Keratinocyte (primary cell): ENCODE results near the gene GPX8. TPM values are rescaled to one million over a fixed set of nuclear protein-coding genes. Genes with fewer than 3 reads are reported as not detected.

ENCODE experiments used
- DNase-seq: peaks from one replicate; pipeline ENCODE4 v3.0.0-alpha.2; 2011; ENCODE audit warnings: low read depth, missing footprints, low spot score
- FAIRE-seq: peaks from 2 replicates; lab custom pipeline; 2011; peaks lifted over from hg19 to GRCh38; lab: Jason Lieb, UNC
- H2AFZ ChIP-seq: 2 replicates; pipeline ENCODE4 v1.6.0; 2012; ENCODE audit warnings: low read length, control low read depth, inconsistent platforms; ENCODE audit not compliant: control insufficient read depth
- H3K27ac ChIP-seq: 2 replicates; pipeline ENCODE4 v1.5.1; 2011; ENCODE audit warnings: low read length; ENCODE audit not compliant: control insufficient read depth, insufficient read depth
- H3K27me3 ChIP-seq: 3 replicates; pipeline ENCODE4 v1.6.0; 2011; ENCODE audit warnings: low read length; ENCODE audit not compliant: control insufficient read depth, insufficient read depth; ENCODE audit errors: extremely low read depth
- H3K36me3 ChIP-seq, 2 experiments: 2 replicates in 1 of 2; 3 replicates in 1 of 2; pipeline ENCODE4 v1.5.1; 2011; ENCODE audit warnings: low read length in 2 of 2, mild to moderate bottlenecking in 1 of 2; ENCODE audit not compliant: control insufficient read depth in 2 of 2, insufficient read depth in 2 of 2; ENCODE audit errors: extremely low read depth in 1 of 2
- H3K4me1 ChIP-seq: 3 replicates; pipeline ENCODE4 v1.5.1; 2011; ENCODE audit warnings: low read length; ENCODE audit not compliant: control insufficient read depth, insufficient read depth; ENCODE audit errors: extremely low read depth
- H3K4me2 ChIP-seq: 3 replicates; pipeline ENCODE4 v1.6.0; 2011; ENCODE audit warnings: low read depth, low read length; ENCODE audit not compliant: control insufficient read depth, insufficient read depth; ENCODE audit errors: extremely low read depth
- H3K4me3 ChIP-seq, 3 experiments: fragments of 200-600 bp in 1 of 3; sonication (generic) in 1 of 3; 2 replicates in 2 of 3; 3 replicates in 1 of 3; pipeline ENCODE4 v1.5.1; 2011 to 2016; ENCODE audit warnings: low read length in 3 of 3, mild to moderate bottlenecking in 3 of 3, control low read depth in 2 of 3, inconsistent platforms in 1 of 3, low read depth in 1 of 3, mixed read lengths in 1 of 3, mixed run types in 1 of 3, moderate library complexity in 1 of 3; ENCODE audit not compliant: control insufficient read depth in 2 of 3, insufficient read depth in 2 of 3; ENCODE audit errors: extremely low read depth in 1 of 3
- H3K79me2 ChIP-seq: 2 replicates; pipeline ENCODE4 v1.6.0; 2012; ENCODE audit warnings: low read length; ENCODE audit not compliant: control insufficient read depth, insufficient read depth
- H3K9ac ChIP-seq: 3 replicates; pipeline ENCODE4 v1.6.0; 2011; ENCODE audit warnings: low read length; ENCODE audit not compliant: control insufficient read depth, insufficient read depth; ENCODE audit errors: extremely low read depth
- H3K9me1 ChIP-seq: 3 replicates; pipeline ENCODE4 v1.6.0; 2011; ENCODE audit warnings: low read length; ENCODE audit not compliant: control insufficient read depth, insufficient read depth; ENCODE audit errors: extremely low read depth
- H3K9me3 ChIP-seq: 2 replicates; pipeline ENCODE4 v1.5.1; 2012; ENCODE audit warnings: low read depth, low read length; ENCODE audit not compliant: control insufficient read depth
- H4K20me1 ChIP-seq: 3 replicates; pipeline ENCODE4 v1.6.0; 2011; ENCODE audit warnings: low read length; ENCODE audit not compliant: control insufficient read depth, insufficient read depth; ENCODE audit errors: extremely low read depth
- EZH2 ChIP-seq: IDR thresholded peaks from one replicate; pipeline ENCODE4 v1.6.1; 2012; ENCODE audit warnings: inconsistent platforms, mild to moderate bottlenecking, low read length, moderate library complexity
- dilution Hi-C: fragments of 300-500 bp; cut with MboI; formaldehyde crosslinking; loops from one replicate; pipeline ENCODE4 v1.7.0; 2020; ENCODE audit warnings: low sequenced_read_pairs; ENCODE audit not compliant: extremely low pct_ligation_motif_present
- polyA plus RNA-seq, 5 experiments: library from polyadenylated mRNA; depleted of rRNA in 3 of 5; stranded (reverse) in 3 of 5; stranded (forward) in 1 of 5; unstranded in 1 of 5; fragments of >200 nt; gene quantifications; 1 replicate in 1 of 5; 2 replicates in 3 of 5; 3 replicates in 1 of 5; pipeline versions ENCODE4 v1.2.1 to v1.2.3, GENCODE V29; 2011 to 2012; ENCODE audit warnings: missing spikeins in 2 of 5, low read depth in 1 of 5, low replicate concordance in 1 of 5
- small RNA-seq, 3 experiments: library from RNA; depleted of rRNA; stranded (forward); fragments of <200 nt; gene quantifications; one replicate each; pipeline ENCODE3, GENCODE V24; 2012; ENCODE audit warnings: low read depth in 3 of 3, low replicate concordance in 1 of 3; ENCODE audit not compliant: insufficient read length in 3 of 3
- TF ChIP-seq, protein P1 (sequence below), 3 experiments: IDR thresholded peaks in 1 of 3; conservative IDR thresholded peaks in 1 of 3; optimal IDR thresholded peaks in 1 of 3; 2 replicates in 2 of 3; 3 replicates in 1 of 3; pipeline versions ENCODE3 to v1.5.1; 2011; ENCODE audit warnings: low read length in 3 of 3, mild to moderate bottlenecking in 3 of 3, moderate library complexity in 2 of 3, control low read depth in 1 of 3, inconsistent platforms in 1 of 3; ENCODE audit not compliant: insufficient read depth in 2 of 3; ENCODE audit errors: extremely low read depth in 1 of 3

GPX8 gene
- polyA plus RNA-seq, 1 donor (not counting 4 experiments of a cell fraction or from before 2014, with no cell fraction given) = 40.1 TPM

DNA sequence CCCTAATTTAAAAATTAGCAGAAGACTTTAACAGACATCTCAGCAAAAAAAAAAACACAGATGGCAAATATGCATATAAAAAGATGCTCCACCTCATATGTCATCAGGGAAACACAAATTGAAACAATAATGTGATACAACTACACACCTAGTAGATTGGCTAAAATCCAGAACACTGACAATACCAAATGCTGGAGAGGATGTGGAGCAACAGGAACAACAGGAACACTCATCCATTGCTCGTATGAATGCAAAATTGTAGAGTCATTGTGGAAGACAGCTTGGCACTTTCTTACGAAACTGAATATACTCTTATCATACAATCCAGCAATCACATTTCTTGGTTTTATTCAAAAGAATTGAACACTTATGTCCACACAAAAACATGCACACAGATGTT is 45.0 kb downstream of the GPX8 start:
- Histone ChIP-seq H3K27ac (no peak overlapping the region), H3K4me1 (no peaks in the 10 kb centered on the region), H4K20me1 (no peaks in the 10 kb centered on the region), H2AFZ (no peak overlapping the region), H3K27me3 (no peaks in the 10 kb centered on the region), H3K9me3 (no peaks in the 10 kb centered on the region), H3K4me2 (no peak overlapping the region), H3K9me1 (no peaks in the 10 kb centered on the region), H3K4me3 (no peak overlapping the region), H3K36me3 (no peaks in the 10 kb centered on the region), H3K79me2 (no peaks in the 10 kb centered on the region), H3K9ac (no peak overlapping the region)
- TF ChIP-seq, protein P1, sequence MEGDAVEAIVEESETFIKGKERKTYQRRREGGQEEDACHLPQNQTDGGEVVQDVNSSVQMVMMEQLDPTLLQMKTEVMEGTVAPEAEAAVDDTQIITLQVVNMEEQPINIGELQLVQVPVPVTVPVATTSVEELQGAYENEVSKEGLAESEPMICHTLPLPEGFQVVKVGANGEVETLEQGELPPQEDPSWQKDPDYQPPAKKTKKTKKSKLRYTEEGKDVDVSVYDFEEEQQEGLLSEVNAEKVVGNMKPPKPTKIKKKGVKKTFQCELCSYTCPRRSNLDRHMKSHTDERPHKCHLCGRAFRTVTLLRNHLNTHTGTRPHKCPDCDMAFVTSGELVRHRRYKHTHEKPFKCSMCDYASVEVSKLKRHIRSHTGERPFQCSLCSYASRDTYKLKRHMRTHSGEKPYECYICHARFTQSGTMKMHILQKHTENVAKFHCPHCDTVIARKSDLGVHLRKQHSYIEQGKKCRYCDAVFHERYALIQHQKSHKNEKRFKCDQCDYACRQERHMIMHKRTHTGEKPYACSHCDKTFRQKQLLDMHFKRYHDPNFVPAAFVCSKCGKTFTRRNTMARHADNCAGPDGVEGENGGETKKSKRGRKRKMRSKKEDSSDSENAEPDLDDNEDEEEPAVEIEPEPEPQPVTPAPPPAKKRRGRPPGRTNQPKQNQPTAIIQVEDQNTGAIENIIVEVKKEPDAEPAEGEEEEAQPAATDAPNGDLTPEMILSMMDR (optimal IDR thresholded peaks at IDR 0.05 in 1 of 3, IDR thresholded peaks at IDR 0.05 in 1 of 3, conservative IDR thresholded peaks at IDR 0.05 in 1 of 3; ENCODE audit: extremely low read depth in 1 of 3, insufficient read depth in 2 of 3, low read length in 3 of 3) = no peak
- no peak for TF ChIP-seq EZH2
- no peak for DNase-seq
- dilution Hi-C loops = no loop called here
- FAIRE-seq = no peak

- Histone ChIP-seq H3K9me1 (no peaks in the 10 kb centered on the region), H3K79me2 (no peaks in the 10 kb centered on the region), H4K20me1 (no peaks in the 10 kb centered on the region), H3K4me1 (no peaks in the 10 kb centered on the region), H3K4me3 (no peak overlapping the region), H3K36me3 (no peaks in the 10 kb centered on the region), H3K4me2 (no peak overlapping the region), H3K9ac (no peak overlapping the region), H3K27me3 (no peaks in the 10 kb centered on the region), H2AFZ (no peak overlapping the region), H3K9me3 (no peaks in the 10 kb centered on the region), H3K27ac (no peak overlapping the region)
- DNase-seq (no peak), FAIRE-seq (no peak)
- TF ChIP-seq EZH2 = no peak
- TF ChIP-seq, protein P1 (optimal IDR thresholded peaks at IDR 0.05 in 1 of 3, IDR thresholded peaks at IDR 0.05 in 1 of 3, conservative IDR thresholded peaks at IDR 0.05 in 1 of 3; ENCODE audit: extremely low read depth in 1 of 3, insufficient read depth in 2 of 3, low read length in 3 of 3) = no peak
- dilution Hi-C loops = no loop called here
Measured at GRCh38 chr5:55211184-55211874, 51.4 kb downstream of the GPX8 start.

Small RNAs within 50 kb of the gene (small RNA-seq; reads per million reads assigned to genes)
- gene MIR449A = 0 to 1.0 (median 0.07) reads per million in 3 experiments
- 0 reads per million in 3 experiments for gene MIR449B
- 0 to 0.67 (median 0) reads per million in 3 experiments for gene MIR449C

Other genes with a start within 250 kb of the GPX8 start
- gene ESM1, start 174.6 kb upstream of the GPX8 start, polyA plus RNA-seq = 0.07 TPM in 1 of 3 replicates, not detected in the others
- gene GZMK, start 135.9 kb upstream of the GPX8 start, polyA plus RNA-seq = not detected in 3 replicates
- not detected in 3 replicates for gene GZMA, start 57.5 kb upstream of the GPX8 start, polyA plus RNA-seq
- gene CDC20B, start 13.0 kb downstream of the GPX8 start, polyA plus RNA-seq = 0.03 TPM in 1 of 3 replicates, not detected in the others
- 0.03 to 0.15 TPM in 2 of 3 replicates, not detected in the other for gene MCIDAS, start 67.1 kb downstream of the GPX8 start, polyA plus RNA-seq
- gene CCNO, start 73.4 kb downstream of the GPX8 start, polyA plus RNA-seq = 0.42 to 0.94 TPM (median 0.48 TPM) in 3 replicates
- 7.9 to 18.8 TPM (median 9.3 TPM) in 3 replicates for gene DHX29, start 147.5 kb downstream of the GPX8 start, polyA plus RNA-seq
- 30.1 to 71.4 TPM (median 35.5 TPM) in 3 replicates for gene MTREX, start 147.8 kb downstream of the GPX8 start, polyA plus RNA-seq